22Rv1 (cell line): Measurements from ENCODE around the gene CCDC80.
A peak's percentile ranks its signal among the peaks of the same experiment; 100 is the strongest.

Experiments used
- H3K27ac ChIP-seq: fragments of 450-650 bp; 2 replicates; pipeline ENCODE4 v1.5.1; 2017
- CTCF ChIP-seq: fragments of 450-650 bp; IDR thresholded peaks from 2 replicates; pipeline ENCODE4 v1.5.1; 2017; ENCODE audit warnings: mild to moderate bottlenecking
- ZFX ChIP-seq: fragments of 450-650 bp; IDR thresholded peaks from 2 replicates; pipeline ENCODE4 v1.6.1; 2017; ENCODE audit warnings: antibody characterized with exemption, borderline replicate concordance

The CCDC80 gene

DNA sequence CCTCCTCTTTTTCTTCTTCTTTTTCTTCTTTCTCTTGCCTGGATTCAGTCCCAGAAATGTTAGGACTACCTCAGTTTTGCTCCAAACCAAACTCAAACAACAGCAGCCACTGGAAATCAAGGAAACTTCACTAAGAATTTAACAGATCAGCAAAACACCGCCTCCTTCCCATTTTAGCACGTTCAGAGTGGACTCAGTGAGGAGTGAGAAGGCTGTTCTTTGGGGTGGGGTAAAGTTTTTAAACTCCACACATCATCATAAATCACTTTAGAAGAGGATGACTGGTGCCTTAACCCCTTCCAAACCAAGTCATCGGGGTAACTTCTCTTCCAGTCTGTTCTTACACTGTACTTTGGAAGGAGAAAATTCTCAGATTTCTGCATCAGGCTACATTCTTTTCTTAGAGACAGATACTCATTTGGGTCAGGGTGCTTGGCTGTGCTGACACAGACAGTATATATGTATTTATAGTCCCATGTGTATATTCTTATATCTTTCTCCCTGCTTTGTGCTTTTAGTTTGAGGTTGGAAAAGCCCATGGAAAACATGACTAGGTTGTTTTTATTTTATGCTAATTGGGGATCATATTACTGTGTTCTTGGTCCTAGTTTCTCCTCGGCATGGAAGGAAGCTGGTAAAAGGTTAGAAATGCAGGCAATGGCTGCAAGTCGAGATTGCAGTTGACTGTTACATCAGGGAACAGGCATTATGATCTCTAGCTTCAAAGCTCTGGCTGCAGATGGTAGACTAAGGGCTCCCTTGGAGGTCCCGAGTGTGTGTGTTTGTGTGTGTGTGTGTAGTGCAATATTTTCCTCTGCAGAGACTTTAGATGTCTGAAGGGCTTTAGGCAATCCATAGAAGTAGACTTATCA is at the start of gene CCDC80:
CCDC80 (minus strand) TSS at position 214 of the 872 bp plus-strand sequence. CDS start 1,238 bp downstream, outside the sequence.
- H3K27ac ChIP-seq: peak within 1 kb of the TSS; percentile 46
- TF ChIP-seq CTCF (no peak), ZFX (no peak)

- H3K27ac ChIP-seq: no peak overlapping the region
- TF ChIP-seq CTCF (no peak), ZFX (no peak)
Measured at GRCh38 chr3:112689989-112690388, 49.0 kb upstream of the CCDC80 start.

DNA sequence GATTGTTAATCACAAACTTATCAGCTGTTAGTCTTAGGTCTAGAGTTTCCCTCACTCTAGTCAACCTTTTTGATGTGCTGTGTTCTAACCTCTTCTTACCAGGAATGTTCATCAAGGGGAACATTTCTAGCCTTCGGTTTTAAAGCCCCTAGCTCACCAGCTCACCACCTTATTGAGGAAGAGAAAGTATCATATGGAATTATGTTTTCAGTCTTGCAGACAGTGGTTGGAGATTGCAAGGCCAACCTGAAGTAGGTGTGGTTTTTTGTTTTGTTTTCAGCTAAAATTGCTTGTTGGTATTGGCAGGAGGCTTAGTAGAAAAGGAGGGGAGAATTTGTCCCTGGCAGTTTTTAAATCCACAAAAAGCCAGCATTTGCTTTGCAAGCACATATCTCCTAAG is 48.4 kb upstream of the CCDC80 start:
- no peak overlapping the region for H3K27ac ChIP-seq
- no peak for TF ChIP-seq CTCF
- no peak for TF ChIP-seq ZFX

DNA sequence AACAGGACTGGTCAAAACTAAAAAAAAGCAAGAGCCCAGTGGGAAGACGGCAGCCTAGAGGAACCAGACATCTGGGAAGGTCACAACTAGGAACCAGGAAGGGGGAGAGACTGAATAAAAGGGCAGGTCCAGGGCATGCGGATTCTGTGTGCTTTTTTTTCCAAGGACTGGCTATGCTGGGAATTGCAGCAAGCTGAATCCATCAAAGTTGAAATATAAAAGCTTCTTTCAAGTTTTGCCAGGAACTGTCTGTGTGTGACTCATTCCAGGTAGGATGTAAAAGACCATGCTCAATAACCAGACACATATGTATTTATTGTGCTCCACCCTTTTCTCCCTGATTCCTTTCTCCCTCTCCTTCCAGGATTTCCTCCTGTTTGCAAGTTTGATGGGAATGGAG is 47.9 kb upstream of the CCDC80 start:
- TF ChIP-seq ZFX (no peak), CTCF (no peak)
- no peak overlapping the region for H3K27ac ChIP-seq

DNA sequence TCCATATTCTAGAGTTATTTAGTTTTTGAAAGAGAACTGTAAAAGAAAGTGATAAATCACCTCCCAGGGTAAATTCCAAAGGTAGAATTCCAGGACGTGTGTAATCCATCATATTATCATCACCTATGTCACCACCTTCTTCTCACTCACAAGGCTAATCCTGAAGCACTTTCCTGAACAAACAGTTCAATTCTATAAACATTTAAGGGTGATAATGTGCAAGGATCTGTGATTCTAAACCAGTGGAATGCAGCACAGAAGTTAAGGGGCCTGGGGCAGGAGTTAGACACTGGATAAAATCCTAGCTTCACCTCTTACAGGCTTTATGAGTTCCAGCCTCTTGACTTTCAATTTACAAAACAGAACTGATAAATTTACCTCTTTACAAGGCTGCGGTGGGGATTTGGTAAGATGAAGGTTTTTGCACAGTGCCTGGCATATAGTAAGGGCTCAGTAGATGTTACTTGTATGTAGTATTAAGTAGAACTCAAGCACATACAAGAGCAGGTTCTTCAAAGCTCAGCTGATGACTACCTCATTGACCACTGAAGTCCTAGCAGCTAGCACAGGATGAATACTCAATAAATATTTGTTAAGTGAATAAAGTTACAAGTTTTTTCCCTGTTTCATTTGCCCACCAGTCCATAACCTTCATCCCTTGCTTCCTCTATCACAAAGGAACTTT is 47.3 kb upstream of the CCDC80 start:
- no peak overlapping the region for H3K27ac ChIP-seq
- no peak for TF ChIP-seq ZFX
- no peak for TF ChIP-seq CTCF

DNA sequence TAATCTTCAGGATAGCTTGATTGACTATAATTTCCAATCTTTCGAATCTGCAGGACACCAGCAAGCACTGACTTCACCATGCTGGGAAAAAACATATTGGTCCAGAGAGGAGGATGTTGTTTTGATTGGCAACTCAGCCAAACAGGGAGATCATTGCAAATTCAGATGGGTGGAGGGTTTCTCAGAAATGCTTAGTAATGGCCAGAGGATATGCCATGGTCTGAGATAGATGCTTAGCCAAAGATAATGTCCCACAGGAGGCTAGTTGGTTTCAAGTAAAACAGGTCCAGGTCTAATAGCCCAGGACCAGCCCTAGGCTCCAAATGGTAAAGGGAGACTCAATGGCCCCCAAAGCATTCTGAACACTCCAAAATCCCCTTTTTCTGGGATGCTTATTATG is 46.7 kb upstream of the CCDC80 start:
- H3K27ac ChIP-seq: no peak overlapping the region
- no peak for TF ChIP-seq ZFX
- no peak for TF ChIP-seq CTCF

- no peak for TF ChIP-seq ZFX
- no peak for TF ChIP-seq CTCF
- no peak overlapping the region for H3K27ac ChIP-seq
Measured at GRCh38 chr3:112687211-112687610, 46.3 kb upstream of the CCDC80 start.
